H1 (cell line): ENCODE results near the gene DPH6. TPM values are rescaled to one million over a fixed set of nuclear protein-coding genes. Genes with fewer than 3 reads are reported as not detected.

Source experiments
- BCL11A ChIP-seq, 2 experiments: IDR thresholded peaks; one replicate each; pipeline ENCODE4 v1.6.1; 2011; ENCODE audit warnings: low read depth in 2 of 2, low read length in 2 of 2, mild to moderate bottlenecking in 2 of 2
- EZH2 ChIP-seq: fragments of 200-600 bp; sonication (generic); IDR thresholded peaks from 2 replicates; pipeline ENCODE4 v1.7.1; 2012; ENCODE audit warnings: low read depth, mild to moderate bottlenecking, moderate library complexity, low read length, inconsistent platforms; ENCODE audit not compliant: severe bottlenecking
- KDM5A ChIP-seq: fragments of 200-600 bp; IDR thresholded peaks from 2 replicates; pipeline ENCODE4 v1.7.1; 2012; ENCODE audit warnings: mild to moderate bottlenecking, low read length, inconsistent platforms, mixed read lengths
- NANOG ChIP-seq: IDR thresholded peaks from 2 replicates; pipeline ENCODE4 v1.6.1; 2011; ENCODE audit warnings: low read length, low read depth, mild to moderate bottlenecking, inconsistent platforms; ENCODE audit not compliant: insufficient read depth, poor library complexity, severe bottlenecking
- POLR2AphosphoS5 ChIP-seq: IDR thresholded peaks from 2 replicates; pipeline ENCODE4 v1.6.1; 2011; ENCODE audit warnings: low read depth, low read length
- RBBP5 ChIP-seq: IDR thresholded peaks from 2 replicates; pipeline ENCODE4 v1.7.1; 2012; ENCODE audit warnings: low read depth, mild to moderate bottlenecking, inconsistent platforms, low read length, moderate library complexity, borderline replicate concordance
- RFX5 ChIP-seq: IDR thresholded peaks from 2 replicates; pipeline ENCODE4 v1.6.1; 2011; ENCODE audit warnings: low read depth, low read length, improper control_type of control experiment, borderline replicate concordance
- polyA plus RNA-seq, 7 experiments: library from polyadenylated mRNA; depleted of rRNA in 3 of 7; stranded (reverse) in 5 of 7; unstranded in 2 of 7; fragments of >200 nt in 5 of 7; fragments of 200-250 nt in 2 of 7; gene quantifications; 1 replicate in 5 of 7; 2 replicates in 1 of 7; 4 replicates in 1 of 7; pipeline versions ENCODE4 v1.2.1 to v1.2.3, GENCODE V29; 2011 to 2013; ENCODE audit warnings: missing spikeins in 2 of 7, mixed read lengths in 2 of 7
- total RNA-seq: library from RNA; stranded (reverse); fragmentation: NEBNext Ultra II Directional; extraction: Animal tissue kit (Norgen Biotek cat#: 25700); gene quantifications from 2 replicates; pipeline ENCODE4 v1.2.1, GENCODE V29; 2021
- TF ChIP-seq, protein P1 (sequence below): fragments of 300-600 bp; sonication (generic); IDR thresholded peaks from 2 replicates; pipeline ENCODE4 v1.7.1; 2012; ENCODE audit warnings: low read length, moderate library complexity, mild to moderate bottlenecking, inconsistent platforms; ENCODE audit not compliant: insufficient replicate concordance
- TF ChIP-seq, protein P2 (sequence below), 3 experiments: IDR thresholded peaks; 1 replicate in 2 of 3; 2 replicates in 1 of 3; pipeline versions ENCODE4 v1.5.1 to v1.6.1; 2011; ENCODE audit warnings: low read length in 3 of 3, mild to moderate bottlenecking in 3 of 3, inconsistent platforms in 2 of 3, low read depth in 1 of 3, moderate library complexity in 1 of 3; ENCODE audit not compliant: insufficient read depth in 1 of 3; ENCODE audit errors: control extremely low read depth in 1 of 3

The DPH6 gene
- total and polyA plus RNA-seq, 2 of the 8 experiments (the other 6 are each of a cell fraction or from before 2014, with no cell fraction given), result 21.6 to 30.5 TPM

DNA sequence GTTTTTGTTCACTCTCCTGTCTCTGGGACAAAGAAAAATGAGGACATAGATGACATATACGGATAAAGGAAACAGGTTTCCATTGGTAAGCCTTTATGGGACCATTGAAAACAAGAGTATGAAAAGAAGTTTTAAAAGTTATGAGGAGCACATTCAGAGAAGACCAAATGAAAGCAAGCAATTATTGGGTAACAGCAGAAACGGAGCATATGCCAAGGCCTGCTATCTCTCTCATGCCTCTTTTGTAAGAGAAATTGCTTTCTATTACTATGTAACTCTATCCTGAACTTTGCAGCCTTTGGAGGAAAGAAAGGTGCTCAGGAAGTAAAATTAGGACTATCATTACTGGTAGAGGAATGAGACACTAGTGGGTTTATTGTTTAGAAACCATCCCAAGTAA is 14.9 kb upstream of the DPH6 start (continued):
- TF ChIP-seq, protein P1, sequence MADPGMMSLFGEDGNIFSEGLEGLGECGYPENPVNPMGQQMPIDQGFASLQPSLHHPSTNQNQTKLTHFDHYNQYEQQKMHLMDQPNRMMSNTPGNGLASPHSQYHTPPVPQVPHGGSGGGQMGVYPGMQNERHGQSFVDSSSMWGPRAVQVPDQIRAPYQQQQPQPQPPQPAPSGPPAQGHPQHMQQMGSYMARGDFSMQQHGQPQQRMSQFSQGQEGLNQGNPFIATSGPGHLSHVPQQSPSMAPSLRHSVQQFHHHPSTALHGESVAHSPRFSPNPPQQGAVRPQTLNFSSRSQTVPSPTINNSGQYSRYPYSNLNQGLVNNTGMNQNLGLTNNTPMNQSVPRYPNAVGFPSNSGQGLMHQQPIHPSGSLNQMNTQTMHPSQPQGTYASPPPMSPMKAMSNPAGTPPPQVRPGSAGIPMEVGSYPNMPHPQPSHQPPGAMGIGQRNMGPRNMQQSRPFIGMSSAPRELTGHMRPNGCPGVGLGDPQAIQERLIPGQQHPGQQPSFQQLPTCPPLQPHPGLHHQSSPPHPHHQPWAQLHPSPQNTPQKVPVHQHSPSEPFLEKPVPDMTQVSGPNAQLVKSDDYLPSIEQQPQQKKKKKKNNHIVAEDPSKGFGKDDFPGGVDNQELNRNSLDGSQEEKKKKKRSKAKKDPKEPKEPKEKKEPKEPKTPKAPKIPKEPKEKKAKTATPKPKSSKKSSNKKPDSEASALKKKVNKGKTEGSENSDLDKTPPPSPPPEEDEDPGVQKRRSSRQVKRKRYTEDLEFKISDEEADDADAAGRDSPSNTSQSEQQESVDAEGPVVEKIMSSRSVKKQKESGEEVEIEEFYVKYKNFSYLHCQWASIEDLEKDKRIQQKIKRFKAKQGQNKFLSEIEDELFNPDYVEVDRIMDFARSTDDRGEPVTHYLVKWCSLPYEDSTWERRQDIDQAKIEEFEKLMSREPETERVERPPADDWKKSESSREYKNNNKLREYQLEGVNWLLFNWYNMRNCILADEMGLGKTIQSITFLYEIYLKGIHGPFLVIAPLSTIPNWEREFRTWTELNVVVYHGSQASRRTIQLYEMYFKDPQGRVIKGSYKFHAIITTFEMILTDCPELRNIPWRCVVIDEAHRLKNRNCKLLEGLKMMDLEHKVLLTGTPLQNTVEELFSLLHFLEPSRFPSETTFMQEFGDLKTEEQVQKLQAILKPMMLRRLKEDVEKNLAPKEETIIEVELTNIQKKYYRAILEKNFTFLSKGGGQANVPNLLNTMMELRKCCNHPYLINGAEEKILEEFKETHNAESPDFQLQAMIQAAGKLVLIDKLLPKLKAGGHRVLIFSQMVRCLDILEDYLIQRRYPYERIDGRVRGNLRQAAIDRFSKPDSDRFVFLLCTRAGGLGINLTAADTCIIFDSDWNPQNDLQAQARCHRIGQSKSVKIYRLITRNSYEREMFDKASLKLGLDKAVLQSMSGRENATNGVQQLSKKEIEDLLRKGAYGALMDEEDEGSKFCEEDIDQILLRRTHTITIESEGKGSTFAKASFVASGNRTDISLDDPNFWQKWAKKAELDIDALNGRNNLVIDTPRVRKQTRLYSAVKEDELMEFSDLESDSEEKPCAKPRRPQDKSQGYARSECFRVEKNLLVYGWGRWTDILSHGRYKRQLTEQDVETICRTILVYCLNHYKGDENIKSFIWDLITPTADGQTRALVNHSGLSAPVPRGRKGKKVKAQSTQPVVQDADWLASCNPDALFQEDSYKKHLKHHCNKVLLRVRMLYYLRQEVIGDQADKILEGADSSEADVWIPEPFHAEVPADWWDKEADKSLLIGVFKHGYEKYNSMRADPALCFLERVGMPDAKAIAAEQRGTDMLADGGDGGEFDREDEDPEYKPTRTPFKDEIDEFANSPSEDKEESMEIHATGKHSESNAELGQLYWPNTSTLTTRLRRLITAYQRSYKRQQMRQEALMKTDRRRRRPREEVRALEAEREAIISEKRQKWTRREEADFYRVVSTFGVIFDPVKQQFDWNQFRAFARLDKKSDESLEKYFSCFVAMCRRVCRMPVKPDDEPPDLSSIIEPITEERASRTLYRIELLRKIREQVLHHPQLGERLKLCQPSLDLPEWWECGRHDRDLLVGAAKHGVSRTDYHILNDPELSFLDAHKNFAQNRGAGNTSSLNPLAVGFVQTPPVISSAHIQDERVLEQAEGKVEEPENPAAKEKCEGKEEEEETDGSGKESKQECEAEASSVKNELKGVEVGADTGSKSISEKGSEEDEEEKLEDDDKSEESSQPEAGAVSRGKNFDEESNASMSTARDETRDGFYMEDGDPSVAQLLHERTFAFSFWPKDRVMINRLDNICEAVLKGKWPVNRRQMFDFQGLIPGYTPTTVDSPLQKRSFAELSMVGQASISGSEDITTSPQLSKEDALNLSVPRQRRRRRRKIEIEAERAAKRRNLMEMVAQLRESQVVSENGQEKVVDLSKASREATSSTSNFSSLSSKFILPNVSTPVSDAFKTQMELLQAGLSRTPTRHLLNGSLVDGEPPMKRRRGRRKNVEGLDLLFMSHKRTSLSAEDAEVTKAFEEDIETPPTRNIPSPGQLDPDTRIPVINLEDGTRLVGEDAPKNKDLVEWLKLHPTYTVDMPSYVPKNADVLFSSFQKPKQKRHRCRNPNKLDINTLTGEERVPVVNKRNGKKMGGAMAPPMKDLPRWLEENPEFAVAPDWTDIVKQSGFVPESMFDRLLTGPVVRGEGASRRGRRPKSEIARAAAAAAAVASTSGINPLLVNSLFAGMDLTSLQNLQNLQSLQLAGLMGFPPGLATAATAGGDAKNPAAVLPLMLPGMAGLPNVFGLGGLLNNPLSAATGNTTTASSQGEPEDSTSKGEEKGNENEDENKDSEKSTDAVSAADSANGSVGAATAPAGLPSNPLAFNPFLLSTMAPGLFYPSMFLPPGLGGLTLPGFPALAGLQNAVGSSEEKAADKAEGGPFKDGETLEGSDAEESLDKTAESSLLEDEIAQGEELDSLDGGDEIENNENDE, result no peak
- TF ChIP-seq POLR2AphosphoS5 (no peak), RFX5 (no peak), EZH2 (no peak), BCL11A (IDR thresholded peaks at IDR 0.05; ENCODE audit: low read depth in 2 of 2, low read length in 2 of 2) (no peak), RBBP5 (no peak), NANOG (no peak), KDM5A (no peak)
- TF ChIP-seq, protein P2, sequence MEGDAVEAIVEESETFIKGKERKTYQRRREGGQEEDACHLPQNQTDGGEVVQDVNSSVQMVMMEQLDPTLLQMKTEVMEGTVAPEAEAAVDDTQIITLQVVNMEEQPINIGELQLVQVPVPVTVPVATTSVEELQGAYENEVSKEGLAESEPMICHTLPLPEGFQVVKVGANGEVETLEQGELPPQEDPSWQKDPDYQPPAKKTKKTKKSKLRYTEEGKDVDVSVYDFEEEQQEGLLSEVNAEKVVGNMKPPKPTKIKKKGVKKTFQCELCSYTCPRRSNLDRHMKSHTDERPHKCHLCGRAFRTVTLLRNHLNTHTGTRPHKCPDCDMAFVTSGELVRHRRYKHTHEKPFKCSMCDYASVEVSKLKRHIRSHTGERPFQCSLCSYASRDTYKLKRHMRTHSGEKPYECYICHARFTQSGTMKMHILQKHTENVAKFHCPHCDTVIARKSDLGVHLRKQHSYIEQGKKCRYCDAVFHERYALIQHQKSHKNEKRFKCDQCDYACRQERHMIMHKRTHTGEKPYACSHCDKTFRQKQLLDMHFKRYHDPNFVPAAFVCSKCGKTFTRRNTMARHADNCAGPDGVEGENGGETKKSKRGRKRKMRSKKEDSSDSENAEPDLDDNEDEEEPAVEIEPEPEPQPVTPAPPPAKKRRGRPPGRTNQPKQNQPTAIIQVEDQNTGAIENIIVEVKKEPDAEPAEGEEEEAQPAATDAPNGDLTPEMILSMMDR (IDR thresholded peaks at IDR 0.05; ENCODE audit: control extremely low read depth in 1 of 3, insufficient read depth in 1 of 3, low read depth in 1 of 3, low read length in 3 of 3), result no peak
